GM18505 (cell line): Measurements from ENCODE around the gene EVI5.
"Not testable (repeated sequence)": the region's sequence is repeated elsewhere in the genome, so short reads cannot be mapped to it uniquely, and the experiment has no call there.

Experiments
- ATAC-seq: cut with Tn5 transposase; IDR thresholded peaks from one replicate; pipeline ENCODE4 v1.9.1; 2021; ENCODE audit not compliant: unreplicated experiment
- POLR2A ChIP-seq: IDR thresholded peaks from 4 replicates; pipeline ENCODE4 v1.6.1; 2011; ENCODE audit warnings: borderline replicate concordance; ENCODE audit not compliant: insufficient read depth, insufficient read length; ENCODE audit errors: extremely low read depth

Gene EVI5

GRCh38 chr1:92805216-92805615 is 20.3 kb upstream of the EVI5 start:
- TF ChIP-seq POLR2A: no peak
- ATAC-seq: no peak

- peak; percentile 65 for ATAC-seq
- TF ChIP-seq POLR2A: no peak
These were observed 19.9 kb upstream of the EVI5 start for GRCh38 chr1:92804721-92805201.

GRCh38 chr1:92803140-92803887 is 18.4 kb upstream of the EVI5 start:
- ATAC-seq: no peak
- no peak for TF ChIP-seq POLR2A

GRCh38 chr1:92797961-92798360 is 13.1 kb upstream of the EVI5 start:
- TF ChIP-seq POLR2A: no peak
- ATAC-seq: no peak

- TF ChIP-seq POLR2A: no peak
- ATAC-seq: no peak
These were observed 12.4 kb upstream of the EVI5 start for GRCh38 chr1:92797297-92797696.

GRCh38 chr1:92795166-92795565 is 10.3 kb upstream of the EVI5 start:
- no peak for ATAC-seq
- no peak for TF ChIP-seq POLR2A

- no peak for TF ChIP-seq POLR2A
- no peak for ATAC-seq
These were observed 7.5 kb upstream of the EVI5 start for GRCh38 chr1:92792340-92792782.

GRCh38 chr1:92791487-92792066 is 6.7 kb upstream of the EVI5 start:
- no peak for ATAC-seq
- TF ChIP-seq POLR2A: no peak

GRCh38 chr1:92790867-92791266 is 6.0 kb upstream of the EVI5 start:
- ATAC-seq: no peak
- no peak for TF ChIP-seq POLR2A

GRCh38 chr1:92790081-92790480 is 5.2 kb upstream of the EVI5 start:
- no peak for ATAC-seq
- TF ChIP-seq POLR2A: no peak

GRCh38 chr1:92786111-92786901 is 1.4 kb upstream of the EVI5 start:
- no peak for TF ChIP-seq POLR2A
- ATAC-seq: no peak

- TF ChIP-seq POLR2A: no peak
- no peak for ATAC-seq
These were observed 778 bp downstream of the EVI5 start for GRCh38 chr1:92784021-92784638.

GRCh38 chr1:92783550-92783949 is 1.4 kb downstream of the EVI5 start:
- not testable (repeated sequence) for ATAC-seq
